ENCODE results near the gene P2RY2.
"Not testable (repeated sequence)": the region's sequence is repeated elsewhere in the genome, so short reads cannot be mapped to it uniquely, and the experiment has no call there.

P2RY2 gene

DNA sequence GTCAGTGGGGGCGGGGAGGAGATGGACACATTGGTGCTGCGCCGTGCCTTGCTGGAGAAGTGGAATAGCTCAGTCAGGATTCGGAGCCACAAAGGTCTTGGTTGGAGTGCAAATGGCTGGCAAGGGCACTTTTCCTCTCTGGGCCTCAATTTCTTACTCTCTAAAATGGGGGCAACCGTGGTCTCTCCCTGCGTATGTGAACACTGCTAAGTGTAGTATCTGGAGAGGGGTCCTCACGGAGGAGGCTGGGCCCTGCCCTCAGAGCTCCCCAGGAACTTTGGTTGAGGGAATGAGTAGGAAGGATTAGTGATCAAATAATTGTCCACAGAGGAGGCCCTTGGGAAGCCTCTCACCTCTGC, 54.6 kb downstream of the P2RY2 start:
- peaks cover 40% of the 10 kb centered on the region for H3K36me3 ChIP-seq (replicated peaks; ENCODE audit: low read depth, low read length)
- H3K9ac ChIP-seq (ENCODE audit: low read length) = peak overlapping the region; percentile 92
- H2AFZ ChIP-seq (ENCODE audit: low read depth, low read length) = no peak overlapping the region
- H3K4me2 ChIP-seq (ENCODE audit: low read length) = peak overlapping the region; percentile 89
- peaks cover 89% of the 10 kb centered on the region for H3K79me2 ChIP-seq (ENCODE audit: low read length)
- H4K20me1 ChIP-seq (ENCODE audit: insufficient read depth, low read length) = peaks cover 25% of the 10 kb centered on the region
- no peaks in the 10 kb centered on the region for H3K9me3 ChIP-seq (ENCODE audit: insufficient read depth, low read length)
- H3K27ac ChIP-seq (ENCODE audit: low read length) = peak overlapping the region; percentile 94
- peaks cover 74% of the 10 kb centered on the region for H3K4me1 ChIP-seq (ENCODE audit: low read length)
- H3K4me3 ChIP-seq (ENCODE audit: low read length) = peak overlapping the region; percentile 86
- H3K27me3 ChIP-seq (ENCODE audit: low read depth, low read length) = no peaks in the 10 kb centered on the region
- TF ChIP-seq, protein P1, sequence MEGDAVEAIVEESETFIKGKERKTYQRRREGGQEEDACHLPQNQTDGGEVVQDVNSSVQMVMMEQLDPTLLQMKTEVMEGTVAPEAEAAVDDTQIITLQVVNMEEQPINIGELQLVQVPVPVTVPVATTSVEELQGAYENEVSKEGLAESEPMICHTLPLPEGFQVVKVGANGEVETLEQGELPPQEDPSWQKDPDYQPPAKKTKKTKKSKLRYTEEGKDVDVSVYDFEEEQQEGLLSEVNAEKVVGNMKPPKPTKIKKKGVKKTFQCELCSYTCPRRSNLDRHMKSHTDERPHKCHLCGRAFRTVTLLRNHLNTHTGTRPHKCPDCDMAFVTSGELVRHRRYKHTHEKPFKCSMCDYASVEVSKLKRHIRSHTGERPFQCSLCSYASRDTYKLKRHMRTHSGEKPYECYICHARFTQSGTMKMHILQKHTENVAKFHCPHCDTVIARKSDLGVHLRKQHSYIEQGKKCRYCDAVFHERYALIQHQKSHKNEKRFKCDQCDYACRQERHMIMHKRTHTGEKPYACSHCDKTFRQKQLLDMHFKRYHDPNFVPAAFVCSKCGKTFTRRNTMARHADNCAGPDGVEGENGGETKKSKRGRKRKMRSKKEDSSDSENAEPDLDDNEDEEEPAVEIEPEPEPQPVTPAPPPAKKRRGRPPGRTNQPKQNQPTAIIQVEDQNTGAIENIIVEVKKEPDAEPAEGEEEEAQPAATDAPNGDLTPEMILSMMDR (IDR thresholded peaks at IDR 0.05; ENCODE audit: low read depth, low read length) = no peak
- no peak for TF ChIP-seq EZH2phosphoT487 (IDR thresholded peaks at IDR 0.05; ENCODE audit: low read depth)

DNA sequence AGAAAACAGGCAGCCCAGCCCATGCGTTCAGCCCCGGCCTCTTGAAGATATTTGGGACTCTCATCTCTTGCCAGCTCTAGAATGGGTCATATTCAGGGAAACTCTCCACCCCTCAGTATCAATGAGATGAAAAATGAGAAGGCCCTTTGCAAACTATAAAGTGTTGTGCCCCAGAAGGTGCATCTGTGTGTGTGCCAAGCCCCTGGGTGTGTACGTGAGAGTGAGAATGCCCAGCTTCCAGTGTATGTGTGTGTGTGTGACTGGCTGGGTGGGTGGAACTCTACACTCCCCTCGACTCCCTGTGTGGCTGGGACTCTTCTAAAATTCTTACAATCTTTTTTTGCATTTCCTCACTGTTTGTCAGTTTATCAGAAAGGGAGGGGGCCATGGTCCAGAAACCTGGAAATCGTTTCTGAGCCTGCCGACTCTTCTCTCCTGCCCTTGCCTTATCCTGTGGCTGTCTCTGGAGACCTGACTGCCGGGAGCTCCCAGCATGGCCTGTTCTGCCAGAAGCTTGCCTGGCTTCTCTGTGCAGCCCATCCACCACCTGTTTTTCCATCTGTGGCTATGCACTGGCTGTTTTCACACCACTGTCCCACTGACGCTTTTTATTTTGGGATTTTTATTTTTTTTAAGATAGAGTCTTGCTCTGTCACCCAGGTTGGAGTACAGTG, 55.3 kb downstream of the P2RY2 start:
- peak overlapping the region; percentile 89 for H3K4me2 ChIP-seq (ENCODE audit: low read length)
- TF ChIP-seq, protein P1 (IDR thresholded peaks at IDR 0.05; ENCODE audit: low read depth, low read length) = no peak
- no peak for TF ChIP-seq EZH2phosphoT487 (IDR thresholded peaks at IDR 0.05; ENCODE audit: low read depth)
- no peaks in the 10 kb centered on the region for H3K9me3 ChIP-seq (ENCODE audit: insufficient read depth, low read length)
- H3K4me3 ChIP-seq (ENCODE audit: low read length) = peak overlapping the region; percentile 86
- H3K79me2 ChIP-seq (ENCODE audit: low read length) = peaks cover 96% of the 10 kb centered on the region
- H3K36me3 ChIP-seq (replicated peaks; ENCODE audit: low read depth, low read length) = peaks cover 42% of the 10 kb centered on the region
- H3K27me3 ChIP-seq (ENCODE audit: low read depth, low read length) = no peaks in the 10 kb centered on the region
- H4K20me1 ChIP-seq (ENCODE audit: insufficient read depth, low read length) = peaks cover 28% of the 10 kb centered on the region
- H3K4me1 ChIP-seq (ENCODE audit: low read length) = peaks cover 67% of the 10 kb centered on the region
- peak overlapping the region; percentile 94 for H3K27ac ChIP-seq (ENCODE audit: low read length)
- H2AFZ ChIP-seq (ENCODE audit: low read depth, low read length) = no peak overlapping the region
- H3K9ac ChIP-seq (ENCODE audit: low read length) = peak overlapping the region; percentile 92

DNA sequence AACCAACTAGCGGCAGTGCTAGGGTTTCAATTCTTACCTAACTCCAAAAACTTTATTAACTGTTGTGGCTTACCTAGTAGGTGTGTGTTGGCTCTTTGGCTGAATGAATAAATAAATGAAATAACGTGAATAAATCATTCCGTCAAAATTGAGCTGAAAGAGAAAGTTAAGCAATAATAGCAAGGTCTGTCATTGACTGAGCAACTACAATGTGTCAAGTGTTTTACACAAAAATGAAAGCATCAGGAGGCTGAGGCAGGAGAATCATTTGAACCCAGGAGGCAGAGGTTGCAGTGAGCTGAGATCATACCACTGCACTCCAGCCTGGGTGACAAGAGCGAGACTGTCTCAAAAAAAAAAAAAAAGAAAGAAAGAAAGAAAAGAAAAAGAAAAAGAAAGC, 56.1 kb downstream of the P2RY2 start:
- Histone ChIP-seq H3K79me2 (ENCODE audit: low read length) (peaks cover 98% of the 10 kb centered on the region), H3K4me2 (ENCODE audit: low read length) (peak overlapping the region; percentile 89), H3K4me3 (ENCODE audit: low read length) (peak overlapping the region; percentile 86), H3K9ac (ENCODE audit: low read length) (peak overlapping the region; percentile 92), H3K36me3 (replicated peaks; ENCODE audit: low read depth, low read length) (peaks cover 50% of the 10 kb centered on the region), H4K20me1 (ENCODE audit: insufficient read depth, low read length) (peaks cover 37% of the 10 kb centered on the region), H3K27ac (ENCODE audit: low read length) (peak overlapping the region; percentile 94), H3K4me1 (ENCODE audit: low read length) (peaks cover 58% of the 10 kb centered on the region)
- H2AFZ ChIP-seq (ENCODE audit: low read depth, low read length); H3K9me3 ChIP-seq (ENCODE audit: insufficient read depth, low read length); H3K27me3 ChIP-seq (ENCODE audit: low read depth, low read length): not testable (repeated sequence)

DNA sequence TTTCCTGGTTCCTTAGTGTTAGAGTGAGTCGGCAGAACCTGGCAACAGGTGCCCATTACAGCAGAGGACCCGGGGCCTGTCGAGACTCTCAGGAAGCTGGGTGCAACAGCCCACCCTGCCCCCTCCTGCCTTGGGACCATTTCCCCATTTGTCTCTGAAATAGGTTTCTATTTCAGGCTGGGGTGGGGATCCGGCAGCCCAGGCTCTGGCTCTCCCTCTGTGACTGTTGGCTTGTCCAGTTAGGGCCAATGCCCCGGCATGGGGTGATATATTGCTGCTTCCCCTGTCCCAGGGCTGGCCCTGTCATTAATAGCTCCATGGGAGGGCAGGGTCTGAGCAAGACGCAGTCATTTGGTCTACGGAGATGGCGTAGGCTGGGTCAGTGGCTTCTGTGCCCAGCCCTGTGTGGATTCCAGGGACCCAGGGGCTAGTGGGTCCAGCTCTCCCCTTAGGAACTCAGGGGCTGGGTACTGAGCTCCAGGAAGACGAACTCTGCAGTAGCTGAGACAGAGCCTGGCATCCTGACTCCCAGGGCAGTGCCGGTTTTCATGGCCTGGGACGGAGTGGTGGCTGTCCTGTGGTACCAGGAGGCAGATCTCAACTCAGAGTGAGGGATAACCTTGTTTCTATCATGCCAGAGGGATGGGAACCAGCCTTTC, 56.8 kb downstream of the P2RY2 start:
- H2AFZ ChIP-seq (ENCODE audit: low read depth, low read length) = no peak overlapping the region
- peaks cover 55% of the 10 kb centered on the region for H3K4me1 ChIP-seq (ENCODE audit: low read length)
- no peaks in the 10 kb centered on the region for H3K27me3 ChIP-seq (ENCODE audit: low read depth, low read length)
- H3K36me3 ChIP-seq (replicated peaks; ENCODE audit: low read depth, low read length) = peaks cover 56% of the 10 kb centered on the region
- H3K9ac ChIP-seq (ENCODE audit: low read length) = peak overlapping the region; percentile 92
- no peaks in the 10 kb centered on the region for H3K9me3 ChIP-seq (ENCODE audit: insufficient read depth, low read length)
- H3K79me2 ChIP-seq (ENCODE audit: low read length) = peaks cover 98% of the 10 kb centered on the region
- TF ChIP-seq, protein P1 (IDR thresholded peaks at IDR 0.05; ENCODE audit: low read depth, low read length) = no peak
- no peak for TF ChIP-seq EZH2phosphoT487 (IDR thresholded peaks at IDR 0.05; ENCODE audit: low read depth)
- H4K20me1 ChIP-seq (ENCODE audit: insufficient read depth, low read length) = peaks cover 43% of the 10 kb centered on the region
- H3K4me2 ChIP-seq (ENCODE audit: low read length) = peak overlapping the region; percentile 89
- H3K27ac ChIP-seq (ENCODE audit: low read length) = peak overlapping the region; percentile 94
- H3K4me3 ChIP-seq (ENCODE audit: low read length) = peak overlapping the region; percentile 86
